Thyroid gland (tissue), 4 donors: ENCODE results near the gene DCLK2. TPM values are rescaled to one million over a fixed set of nuclear protein-coding genes. Genes with fewer than 3 reads are reported as not detected.

Experiments
- DNase-seq, 2 donors: peaks; one replicate each; pipeline ENCODE4 v3.0.0-alpha.2; 2019
- H3K27ac ChIP-seq, 3 donors: fragments of 200-600 bp; sonication (generic); 1 replicate in 2 of 3; 2 replicates in 1 of 3; pipeline ENCODE4 v1.5.1; 2016 to 2019; ENCODE audit warnings: mild to moderate bottlenecking in 1 of 3, moderate library complexity in 1 of 3
- H3K27me3 ChIP-seq: fragments of 200-600 bp; sonication (generic); one replicate; pipeline ENCODE4 v1.5.1; 2019
- H3K36me3 ChIP-seq, 2 donors: fragments of 200-600 bp; sonication (generic); one replicate each; pipeline ENCODE4 v1.5.1; 2016 to 2019
- H3K4me1 ChIP-seq, 2 donors: fragments of 200-600 bp; sonication (generic); one replicate each; pipeline ENCODE4 v1.5.1; 2017 to 2019
- H3K4me3 ChIP-seq, 3 donors: fragments of 200-600 bp; sonication (generic); replicated peaks in 1 of 3; 1 replicate in 2 of 3; 2 replicates in 1 of 3; pipeline ENCODE4 v1.5.1; 2016; ENCODE audit warnings: mild to moderate bottlenecking in 1 of 3
- H3K9me3 ChIP-seq: fragments of 200-600 bp; sonication (generic); one replicate; pipeline ENCODE4 v1.5.1; 2017
- CTCF ChIP-seq, 6 experiments: fragments of 200-600 bp in 3 of 6; fragments of 450-650 bp in 3 of 6; sonication (generic) in 3 of 6; IDR thresholded peaks; one replicate each; pipeline ENCODE4 v1.5.1; 2016 to 2019; ENCODE audit warnings: antibody characterized with exemption in 6 of 6, mild to moderate bottlenecking in 2 of 6, inconsistent platforms in 1 of 6, moderate library complexity in 1 of 6
- POLR2A ChIP-seq, 2 donors: fragments of 450-650 bp; IDR thresholded peaks; one replicate each; pipeline ENCODE4 v1.6.1; 2017; ENCODE audit warnings: antibody characterized with exemption in 2 of 2, mild to moderate bottlenecking in 2 of 2, moderate library complexity in 1 of 2
- WGBS, 2 donors: methylation state at CpG; one replicate each; pipeline ENCODE4 v1.1.5; 2017; 5-methylcytosine and 5-hydroxymethylcytosine counted together
- intact Hi-C: fragments of 100-400 bp; cut with DNase I; formaldehyde crosslinking; loops from one replicate; pipeline ENCODE4 v1.15.1; 2023
- total RNA-seq, 4 donors: library from RNA; depleted of rRNA; stranded (reverse); fragments of >200 nt; gene quantifications; one replicate each; pipeline ENCODE4 v1.2.3, GENCODE V29; 2016

DCLK2 gene
- total RNA-seq, 4 donors from 2014 or later: 6.6 to 19.7 (median 12.3) TPM

GRCh38 chr4:150142831-150143230 is 64.6 kb downstream of the DCLK2 start:
- H3K9me3 ChIP-seq: no peaks in the 10 kb centered on the region
- 93 to 100% methylated on average over 1 of the region's 1 CpG for WGBS, 2 donors
- TF ChIP-seq POLR2A (IDR thresholded peaks at IDR 0.05) (no peak), CTCF (IDR thresholded peaks at IDR 0.05) (no peak)
- intact Hi-C loops: no loop called here
- no peak for DNase-seq
- H3K27me3 ChIP-seq: no peaks in the 10 kb centered on the region
- no peak overlapping the region for H3K27ac ChIP-seq
- H3K4me1 ChIP-seq: no peaks in the 10 kb centered on the region
- no peaks in the 10 kb centered on the region for H3K36me3 ChIP-seq
- no peak overlapping the region for H3K4me3 ChIP-seq

GRCh38 chr4:150145090-150145945 is 67.1 kb downstream of the DCLK2 start:
- DNase-seq: no peak
- Histone ChIP-seq H3K4me3 (no peak overlapping the region), H3K9me3 (no peaks in the 10 kb centered on the region), H3K27me3 (no peaks in the 10 kb centered on the region), H3K4me1 (no peaks in the 10 kb centered on the region), H3K36me3 (no peaks in the 10 kb centered on the region), H3K27ac (no peak overlapping the region)
- 95 to 97% methylated on average over 1 of the region's 1 CpG for WGBS, 2 donors
- TF ChIP-seq POLR2A (IDR thresholded peaks at IDR 0.05) (no peak), CTCF (IDR thresholded peaks at IDR 0.05) (no peak)
- intact Hi-C loops: no loop called here

DNA sequence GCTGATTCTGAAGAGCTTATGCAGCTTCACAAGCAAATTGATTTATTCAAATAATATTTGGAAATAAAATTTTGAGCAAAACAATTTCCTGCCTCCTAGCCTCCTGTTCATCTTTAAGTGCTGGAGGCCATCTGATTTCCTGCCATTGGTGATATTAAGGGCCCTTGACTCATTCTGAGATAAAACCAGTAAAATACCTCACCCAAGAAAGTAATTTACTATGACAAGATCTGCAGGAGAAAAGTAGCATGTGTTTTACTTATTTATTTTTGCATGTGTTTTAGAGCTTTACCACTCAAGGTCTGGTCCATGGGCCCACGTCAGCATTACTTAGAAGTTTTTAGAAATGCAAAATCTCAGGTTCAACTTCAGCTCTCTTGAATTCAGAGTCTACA is 67.7 kb downstream of the DCLK2 start:
- Histone ChIP-seq H3K27me3 (no peaks in the 10 kb centered on the region), H3K27ac (no peak overlapping the region), H3K4me3 (no peak overlapping the region), H3K4me1 (no peaks in the 10 kb centered on the region), H3K36me3 (no peaks in the 10 kb centered on the region), H3K9me3 (no peaks in the 10 kb centered on the region)
- no peak for DNase-seq
- intact Hi-C loops: no loop called here
- TF ChIP-seq POLR2A (IDR thresholded peaks at IDR 0.05) (no peak), CTCF (IDR thresholded peaks at IDR 0.05) (no peak)
- WGBS, 2 donors: 85 to 92% methylated on average over 1 of the region's 1 CpG

DNA sequence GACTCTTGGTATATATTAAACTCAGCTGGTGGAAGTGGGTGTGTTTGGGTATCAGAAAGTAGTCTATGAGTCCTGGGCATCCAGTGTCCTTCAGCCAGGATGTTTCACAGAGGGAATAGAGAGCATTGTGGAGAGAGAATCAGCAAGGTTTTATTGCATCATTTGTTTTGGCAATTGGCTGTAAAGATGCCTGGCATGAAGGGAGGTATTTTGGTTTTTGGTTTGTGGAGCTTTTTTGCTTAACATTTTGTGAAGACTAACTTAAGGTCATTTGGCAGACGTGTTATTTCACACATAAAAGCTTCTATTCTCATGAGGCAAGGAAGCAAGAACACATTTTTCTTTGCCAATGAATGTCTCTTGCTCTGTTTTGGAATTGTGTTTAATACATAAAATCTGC is 71.1 kb downstream of the DCLK2 start:
- 61 to 79% methylated on average over 1 of the region's 1 CpG for WGBS, 2 donors
- Histone ChIP-seq H3K4me3 (no peak overlapping the region), H3K9me3 (no peaks in the 10 kb centered on the region), H3K4me1 (no peaks in the 10 kb centered on the region), H3K27me3 (no peaks in the 10 kb centered on the region), H3K36me3 (no peaks in the 10 kb centered on the region), H3K27ac (no peak overlapping the region)
- DNase-seq: no peak
- TF ChIP-seq CTCF (IDR thresholded peaks at IDR 0.05) (no peak), POLR2A (IDR thresholded peaks at IDR 0.05) (no peak)
- intact Hi-C loops: no loop called here

GRCh38 chr4:150150629-150151062 is 72.4 kb downstream of the DCLK2 start:
- no peaks in the 10 kb centered on the region for H3K4me1 ChIP-seq
- intact Hi-C loops: no loop called here
- no peak overlapping the region for H3K4me3 ChIP-seq
- no peaks in the 10 kb centered on the region for H3K27me3 ChIP-seq
- TF ChIP-seq CTCF (IDR thresholded peaks at IDR 0.05) (no peak), POLR2A (IDR thresholded peaks at IDR 0.05) (no peak)
- WGBS, 2 donors: 94 to 96% methylated on average over 1 of the region's 1 CpG
- H3K9me3 ChIP-seq: no peaks in the 10 kb centered on the region
- H3K27ac ChIP-seq: no peak overlapping the region
- DNase-seq: no peak
- no peaks in the 10 kb centered on the region for H3K36me3 ChIP-seq
